Common myeloid progenitor, CD34-positive (primary cell): ENCODE measurements around the gene CBY3. TPM values are rescaled to one million over a fixed set of nuclear protein-coding genes. Genes with fewer than 3 reads are reported as not detected.

ENCODE experiments used
- CTCF ChIA-PET: fragments of 350-600 bp; sonication (Branson Sonifier 250); formaldehyde crosslinking; loops from one replicate; lab custom pipeline; 2021; ENCODE audit warnings: antibody characterized with exemption; lab: Charles Lee
- POLR2A ChIA-PET: fragments of 350-600 bp; sonication (Branson Sonifier 250); formaldehyde crosslinking; loops from one replicate; lab custom pipeline; 2021; ENCODE audit warnings: antibody characterized with exemption; lab: Charles Lee
- DNase-seq, 3 donors: peaks; one replicate each; pipeline versions ENCODE4 v3.0.0 to v3.0.0-alpha.2; 2013
- H3K27ac ChIP-seq, 2 experiments: 1 replicate in 1 of 2; 2 replicates in 1 of 2; pipeline ENCODE4 v1.7.0; 2013; ENCODE audit warnings: inconsistent platforms in 2 of 2, low read length in 2 of 2, mild to moderate bottlenecking in 2 of 2, low read depth in 1 of 2, moderate library complexity in 1 of 2; ENCODE audit not compliant: severe bottlenecking in 2 of 2, insufficient read depth in 1 of 2, poor library complexity in 1 of 2
- H3K27me3 ChIP-seq, 5 experiments: replicated peaks in 2 of 5; 1 replicate in 3 of 5; 2 replicates in 2 of 5; pipeline versions ENCODE4 v1.6.1 to v1.7.0; 2013; ENCODE audit warnings: low read length in 4 of 5, mild to moderate bottlenecking in 2 of 5, moderate library complexity in 2 of 5, inconsistent platforms in 1 of 5; ENCODE audit not compliant: insufficient read depth in 5 of 5, control insufficient read depth in 4 of 5
- H3K36me3 ChIP-seq, 4 experiments: 1 replicate in 2 of 4; 2 replicates in 2 of 4; pipeline versions ENCODE4 v1.6.1 to v1.7.0; 2013; ENCODE audit warnings: low read length in 3 of 4, control low read depth in 1 of 4, mild to moderate bottlenecking in 1 of 4; ENCODE audit not compliant: control insufficient read depth in 4 of 4, insufficient read depth in 4 of 4
- H3K4me1 ChIP-seq, 4 experiments: 1 replicate in 3 of 4; 2 replicates in 1 of 4; pipeline versions ENCODE4 v1.6.1 to v1.7.1; 2013; ENCODE audit warnings: low read length in 3 of 4, mild to moderate bottlenecking in 3 of 4, control low read depth in 1 of 4, inconsistent platforms in 1 of 4, moderate library complexity in 1 of 4; ENCODE audit not compliant: control insufficient read depth in 4 of 4, insufficient read depth in 4 of 4; ENCODE audit errors: control extremely low read depth in 1 of 4
- H3K4me3 ChIP-seq, 7 experiments: 1 replicate in 4 of 7; 2 replicates in 3 of 7; pipeline versions ENCODE4 v1.5.1 to v1.7.0; 2013; ENCODE audit warnings: mild to moderate bottlenecking in 7 of 7, low read length in 6 of 7, moderate library complexity in 6 of 7, inconsistent platforms in 2 of 7, low read depth in 2 of 7, control low read depth in 1 of 7; ENCODE audit not compliant: insufficient read depth in 4 of 7, control insufficient read depth in 1 of 7; ENCODE audit errors: extremely low read depth in 1 of 7
- H3K9me3 ChIP-seq, 5 experiments: 1 replicate in 4 of 5; 2 replicates in 1 of 5; pipeline versions ENCODE4 v1.6.1 to v1.7.1; 2013; ENCODE audit warnings: low read length in 4 of 5, mild to moderate bottlenecking in 2 of 5, inconsistent platforms in 1 of 5, low read depth in 1 of 5, moderate library complexity in 1 of 5; ENCODE audit not compliant: control insufficient read depth in 4 of 5, insufficient read depth in 2 of 5; ENCODE audit errors: control extremely low read depth in 1 of 5
- WGBS: methylation state at CpG from one replicate; pipeline ENCODE4 v1.1.5; 2013; ENCODE audit not compliant: insufficient coverage; 5-methylcytosine and 5-hydroxymethylcytosine counted together
- polyA plus RNA-seq: library from polyadenylated mRNA; unstranded; fragments of 120-200 nt; gene quantifications from one replicate; pipeline ENCODE4 v1.2.1, GENCODE V29; 2013

CBY3 gene
- 0.95 TPM for polyA plus RNA-seq

GRCh38 chr5:179680780-179681401, at the start of gene CBY3:
CBY3 (minus strand) TSS chr5:179681034; CDS start chr5:179680918, 116 bp downstream.
- H3K27ac ChIP-seq: no peak within 1 kb of the TSS

GRCh38 chr5:179730356-179730755, 49.5 kb upstream of the CBY3 start:
- H3K27ac ChIP-seq: peak overlapping the region in 1 of 2 experiments; percentile 93
- no peaks in the 10 kb centered on the region for H3K27me3 ChIP-seq
- peaks cover 15 to 50% (median 36%) of the 10 kb centered on the region in 4 experiments for H3K36me3 ChIP-seq
- H3K9me3 ChIP-seq: no peaks in the 10 kb centered on the region
- H3K4me1 ChIP-seq: peaks cover 14 to 26% (median 20%) of the 10 kb centered on the region in 4 experiments
- ChIA-PET CTCF (interaction anchor here (0.9 to 1.8 kb wide), 4 partner anchors 9 to 41 kb away, joined by 3 to 7 read pairs (median 3); no protein-coding TSS in a partner anchor), POLR2A (no interaction called here)
- WGBS: 94% methylated on average over 2 of the region's 3 CpGs
- H3K4me3 ChIP-seq: no peak overlapping the region
- DNase-seq: no peak

More at GRCh38 chr5:179680780-179681401, at the start of gene CBY3:
- DNase-seq: no peak
- ChIA-PET CTCF (interaction anchor here (1.0 to 5.2 kb wide), 11 partner anchors 8 to 57 kb away, joined by 3 to 41 read pairs (median 4); partner anchors contain the start of gene HNRNPH1), POLR2A (no interaction called here)
- Histone ChIP-seq H3K36me3 (peaks cover 0 to 8% (median 3%) of the 10 kb centered on the region in 4 experiments), H3K4me1 (peaks cover 0 to 34% (median 27%) of the 10 kb centered on the region in 4 experiments), H3K9me3 (no peaks in the 10 kb centered on the region), H3K27me3 (no peaks in the 10 kb centered on the region), H3K4me3 (peak within 1 kb of the TSS in 2 of 7 experiments; percentile 16 to 48)
- WGBS: 100% methylated on average over 4 of the region's 5 CpGs

GRCh38 chr5:179729727-179730126, 48.9 kb upstream of the CBY3 start:
- POLR2A ChIA-PET: no interaction called here
- Histone ChIP-seq H3K36me3 (peaks cover 15 to 56% (median 39%) of the 10 kb centered on the region in 4 experiments), H3K4me3 (no peak overlapping the region), H3K27me3 (no peaks in the 10 kb centered on the region), H3K27ac (no peak overlapping the region), H3K9me3 (no peaks in the 10 kb centered on the region), H3K4me1 (peaks cover 14 to 25% (median 18%) of the 10 kb centered on the region in 4 experiments)
- no CpG with 5 or more reads among the region's 3 CpGs for WGBS
- DNase-seq: no peak
- CTCF ChIA-PET: interaction anchor here (1.2 to 1.8 kb wide), 4 partner anchors 9 to 49 kb away, joined by 3 to 7 read pairs (median 3); partner anchors contain the start of gene CBY3

- peaks cover 18 to 61% (median 43%) of the 10 kb centered on the region in 4 experiments for H3K36me3 ChIP-seq
Measured at GRCh38 chr5:179729303-179729702, 48.5 kb upstream of the CBY3 start.

GRCh38 chr5:179727106-179727505, 46.3 kb upstream of the CBY3 start:
- Histone ChIP-seq H3K36me3 (peaks cover 28 to 83% (median 62%) of the 10 kb centered on the region in 4 experiments), H3K4me3 (no peak overlapping the region), H3K9me3 (no peaks in the 10 kb centered on the region), H3K27ac (no peak overlapping the region), H3K4me1 (peaks cover 4 to 14% (median 5%) of the 10 kb centered on the region in 4 experiments), H3K27me3 (no peaks in the 10 kb centered on the region)
- ChIA-PET CTCF (interaction anchor here (1.1 kb wide), 1 partner anchor 11 kb away, joined by 3 read pairs; no protein-coding TSS in a partner anchor), POLR2A (no interaction called here)
- 82% methylated on average over 5 of the region's 6 CpGs for WGBS
- no peak for DNase-seq

More at GRCh38 chr5:179729303-179729702, 48.5 kb upstream of the CBY3 start:
- Histone ChIP-seq H3K27ac (peak overlapping the region in 1 of 2 experiments; percentile 40), H3K4me1 (peaks cover 12 to 21% (median 15%) of the 10 kb centered on the region in 4 experiments), H3K4me3 (no peak overlapping the region), H3K27me3 (no peaks in the 10 kb centered on the region), H3K9me3 (no peaks in the 10 kb centered on the region)
- DNase-seq: no peak
- ChIA-PET CTCF (interaction anchor here (1.2 to 1.8 kb wide), 4 partner anchors 9 to 48 kb away, joined by 3 to 7 read pairs (median 3); partner anchors contain the start of gene CBY3), POLR2A (no interaction called here)
- 100% methylated on average over 2 of the region's 4 CpGs for WGBS

GRCh38 chr5:179724163-179724562, 43.3 kb upstream of the CBY3 start:
- H3K9me3 ChIP-seq: no peaks in the 10 kb centered on the region
- no peak overlapping the region for H3K27ac ChIP-seq
- ChIA-PET CTCF (no interaction called here), POLR2A (no interaction called here)
- no peak overlapping the region for H3K4me3 ChIP-seq
- DNase-seq: no peak
- 100% methylated on average over 3 of the region's 4 CpGs for WGBS
- H3K36me3 ChIP-seq: peaks cover 37 to 92% (median 68%) of the 10 kb centered on the region in 4 experiments
- no peaks in the 10 kb centered on the region for H3K4me1 ChIP-seq
- no peaks in the 10 kb centered on the region for H3K27me3 ChIP-seq

GRCh38 chr5:179720222-179720621, 39.4 kb upstream of the CBY3 start:
- ChIA-PET CTCF (interaction anchor here (0.7 to 1.9 kb wide), 3 partner anchors 9 to 16 kb away, joined by 3 to 7 read pairs (median 5); no protein-coding TSS in a partner anchor), POLR2A (no interaction called here)
- H3K9me3 ChIP-seq: no peaks in the 10 kb centered on the region
- H3K36me3 ChIP-seq: peaks cover 37 to 92% (median 73%) of the 10 kb centered on the region in 4 experiments
- no peak overlapping the region for H3K27ac ChIP-seq
- H3K4me3 ChIP-seq: no peak overlapping the region
- H3K4me1 ChIP-seq: no peaks in the 10 kb centered on the region
- no CpG with 5 or more reads among the region's 2 CpGs for WGBS
- no peaks in the 10 kb centered on the region for H3K27me3 ChIP-seq
- DNase-seq: no peak
